GM23338 (cell line): ENCODE measurements around the gene GLP1R. TPM values are rescaled to one million over a fixed set of nuclear protein-coding genes. Genes with fewer than 3 reads are reported as not detected.

Experiments
- ATAC-seq: fragments of 200-7000 bp; cut with Tn5 transposase; 3 replicates; pipeline ENCODE4 v1.9.1; 2020
- DNase-seq: peaks from one replicate; pipeline ENCODE4 v3.0.0-alpha.2; 2015; ENCODE audit warnings: low spot score
- H2AFZ ChIP-seq: fragments of 200-600 bp; sonication (generic); 2 replicates; pipeline ENCODE4 v1.8.0; 2016; ENCODE audit warnings: antibody characterized with exemption, mild to moderate bottlenecking, moderate library complexity
- H3F3A ChIP-seq: fragments of 200-600 bp; sonication (generic); replicated peaks from 2 replicates; pipeline ENCODE4 v1.8.0; 2017; ENCODE audit warnings: antibody characterized with exemption, mixed run types, low read depth
- H3K27ac ChIP-seq: fragments of 200-600 bp; sonication (generic); 2 replicates; pipeline ENCODE4 v1.6.1; 2016; ENCODE audit warnings: low read depth
- H3K27me3 ChIP-seq: fragments of 200-600 bp; sonication (generic); 2 replicates; pipeline ENCODE4 v1.8.0; 2016; ENCODE audit warnings: mild to moderate bottlenecking, mixed run types, moderate library complexity; ENCODE audit not compliant: insufficient read depth
- H3K36me3 ChIP-seq: fragments of 200-600 bp; sonication (generic); 2 replicates; pipeline ENCODE4 v1.8.0; 2016; ENCODE audit warnings: mild to moderate bottlenecking; ENCODE audit not compliant: insufficient read depth
- H3K4me1 ChIP-seq: fragments of 200-600 bp; sonication (generic); 2 replicates; pipeline ENCODE4 v1.8.0; 2016; ENCODE audit warnings: mild to moderate bottlenecking, moderate library complexity; ENCODE audit not compliant: insufficient read depth
- H3K4me2 ChIP-seq: fragments of 200-600 bp; sonication (generic); 2 replicates; pipeline ENCODE4 v1.7.1; 2017; ENCODE audit warnings: mixed run types
- H3K4me3 ChIP-seq: fragments of 200-600 bp; sonication (generic); 2 replicates; pipeline ENCODE4 v1.6.1; 2016; ENCODE audit warnings: mixed run types
- H3K79me2 ChIP-seq: fragments of 200-600 bp; sonication (generic); replicated peaks from 2 replicates; pipeline ENCODE4 v1.8.0; 2017; ENCODE audit warnings: mild to moderate bottlenecking; ENCODE audit not compliant: insufficient read depth
- H3K9me2 ChIP-seq: fragments of 200-600 bp; sonication (generic); 2 replicates; pipeline ENCODE4 v1.8.0; 2017; ENCODE audit not compliant: insufficient read depth
- H4K20me1 ChIP-seq: fragments of 200-600 bp; sonication (generic); replicated peaks from 2 replicates; pipeline ENCODE4 v1.8.0; 2017; ENCODE audit warnings: mild to moderate bottlenecking; ENCODE audit not compliant: insufficient read depth
- H3K27ac Mint-ChIP-seq: 2 replicates; pipeline ENCODE4 v1.8.0; 2020; ENCODE audit warnings: inconsistent platforms, mild to moderate bottlenecking, moderate library complexity, mixed read lengths
- H3K27me3 Mint-ChIP-seq: 3 replicates; pipeline ENCODE4 v1.8.0; 2022; ENCODE audit warnings: low read depth, mild to moderate bottlenecking, moderate library complexity, mixed read lengths, inconsistent platforms; ENCODE audit not compliant: insufficient read depth, poor library complexity
- H3K36me3 Mint-ChIP-seq: 3 replicates; pipeline ENCODE4 v1.8.0; 2021; ENCODE audit warnings: low read depth, mild to moderate bottlenecking, inconsistent platforms, moderate library complexity, mixed read lengths
- H3K4me1 Mint-ChIP-seq: 3 replicates; pipeline ENCODE4 v1.8.0; 2020; ENCODE audit warnings: mild to moderate bottlenecking, inconsistent platforms, mixed read lengths
- H3K4me3 Mint-ChIP-seq: 3 replicates; pipeline ENCODE4 v1.8.0; 2021; ENCODE audit warnings: moderate library complexity, mild to moderate bottlenecking, inconsistent platforms, mixed read lengths
- H3K9me3 Mint-ChIP-seq: 3 replicates; pipeline ENCODE4 v1.8.0; 2020; ENCODE audit warnings: moderate library complexity, mild to moderate bottlenecking, inconsistent platforms, mixed read lengths
- CREB1 ChIP-seq: fragments of 250-450 bp; sonication (Bioruptor Pico); IDR thresholded peaks from 2 replicates; pipeline ENCODE4 v1.5.0; 2020; ENCODE audit warnings: low read depth, mild to moderate bottlenecking, moderate library complexity
- EZH2 ChIP-seq: fragments of 200-600 bp; sonication (generic); IDR thresholded peaks from one replicate; pipeline ENCODE4 v1.8.0; 2017; ENCODE audit warnings: antibody characterized with exemption, mild to moderate bottlenecking, low read depth; ENCODE audit not compliant: unreplicated experiment
- EZH2phosphoT487 ChIP-seq: fragments of 200-600 bp; sonication (generic); IDR thresholded peaks from one replicate; pipeline ENCODE4 v1.8.1; 2018; ENCODE audit warnings: antibody characterized with exemption; ENCODE audit not compliant: unreplicated experiment
- JUNB ChIP-seq: IDR thresholded peaks from one replicate; pipeline ENCODE4 v1.6.1; 2016; ENCODE audit warnings: antibody characterized with exemption; ENCODE audit not compliant: unreplicated experiment
- NANOG ChIP-seq: IDR thresholded peaks from 2 replicates; pipeline ENCODE4 v1.6.1; 2016; ENCODE audit warnings: antibody characterized with exemption, borderline replicate concordance
- POLR2AphosphoS5 ChIP-seq: IDR thresholded peaks from 2 replicates; pipeline ENCODE4 v1.6.1; 2016; ENCODE audit warnings: antibody characterized with exemption, low read depth
- STAT1 ChIP-seq: IDR thresholded peaks from one replicate; pipeline ENCODE4 v1.6.1; 2016; ENCODE audit warnings: antibody characterized with exemption; ENCODE audit not compliant: unreplicated experiment
- ZNF114 ChIP-seq: fragments of 250-450 bp; sonication (Bioruptor Pico); IDR thresholded peaks from 2 replicates; pipeline ENCODE4 v1.5.0; 2020; ENCODE audit warnings: mild to moderate bottlenecking, moderate library complexity
- ZNF331 ChIP-seq: fragments of 250-450 bp; sonication (Bioruptor Pico); IDR thresholded peaks from 2 replicates; pipeline ENCODE4 v1.5.0; 2020; ENCODE audit warnings: low read depth, mild to moderate bottlenecking, moderate library complexity
- polyA plus RNA-seq: library from polyadenylated mRNA; unstranded; fragments of >200 nt; fragmentation: Nextera tagmentation; extraction: Ambion mirVana; gene quantifications from 2 replicates; pipeline ENCODE4 v1.2.1, GENCODE V29; 2016
- total RNA-seq: library from RNA; depleted of rRNA; stranded (reverse); fragments of >200 nt; shearing (Covaris generic); gene quantifications from 2 replicates; pipeline ENCODE4 v1.2.3, GENCODE V29; 2014
- TF ChIP-seq, protein P1 (sequence below): IDR thresholded peaks from one replicate; pipeline ENCODE4 v1.6.1; 2018; ENCODE audit warnings: antibody characterized with exemption; ENCODE audit not compliant: unreplicated experiment
- TF ChIP-seq, protein P2 (sequence below): IDR thresholded peaks from 2 replicates; pipeline ENCODE4 v1.6.1; 2016; ENCODE audit warnings: antibody characterized with exemption
- TF ChIP-seq, protein P3 (sequence below), 2 experiments: fragments of 200-600 bp in 1 of 2; sonication (generic) in 1 of 2; conservative IDR thresholded peaks; 2 replicates each; pipeline versions ENCODE4 v1.5.1 to v1.6.1; 2016 to 2017; ENCODE audit warnings: antibody characterized with exemption in 2 of 2, low read depth in 2 of 2, mild to moderate bottlenecking in 2 of 2, moderate library complexity in 1 of 2

GLP1R gene
- total and polyA plus RNA-seq, 2 experiments from 2014 or later = 0.42 to 3.7 TPM

DNA sequence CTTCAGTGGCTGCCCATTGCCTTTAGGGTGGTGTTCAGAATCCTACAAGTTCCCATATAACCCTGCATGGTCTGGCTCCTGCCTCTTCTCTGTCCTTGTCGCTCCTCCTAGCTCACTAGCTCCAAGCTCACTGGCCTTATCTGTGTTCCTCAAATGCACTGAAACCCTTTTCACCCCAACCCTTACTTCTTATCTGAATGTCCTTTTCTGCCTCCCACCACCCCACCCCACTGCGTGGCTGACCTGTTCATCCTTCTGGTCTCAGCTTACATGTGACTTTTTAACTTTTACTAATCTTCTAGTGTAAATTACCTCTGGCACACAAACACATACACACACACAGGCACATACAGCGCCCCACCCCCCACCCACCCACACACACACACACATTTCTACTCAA lies 41.0 kb upstream of the GLP1R start:
- H3K27me3 Mint-ChIP-seq = no peaks in the 10 kb centered on the region
- H3K27me3 ChIP-seq = no peaks in the 10 kb centered on the region

More for the DNA sequence above, 41.0 kb upstream of the GLP1R start:
- no peak overlapping the region for H3K27ac Mint-ChIP-seq
- Histone ChIP-seq H3K4me3 (no peak overlapping the region), H3K27ac (no peak overlapping the region), H3K4me2 (no peak overlapping the region), H4K20me1 (no peaks in the 10 kb centered on the region), H3K4me1 (no peaks in the 10 kb centered on the region), H3K79me2 (no peaks in the 10 kb centered on the region), H3K36me3 (no peaks in the 10 kb centered on the region), H3F3A (no peaks in the 10 kb centered on the region), H2AFZ (no peak overlapping the region), H3K9me2 (no peaks in the 10 kb centered on the region)
- DNase-seq (no peak), ATAC-seq (no peak)
- H3K36me3 Mint-ChIP-seq = no peaks in the 10 kb centered on the region
- H3K4me3 Mint-ChIP-seq = no peak overlapping the region
- TF ChIP-seq POLR2AphosphoS5 (no peak), JUNB (no peak), EZH2 (no peak), STAT1 (no peak), ZNF331 (CRISPR knock-in tag) (no peak), EZH2phosphoT487 (no peak), CREB1 (CRISPR knock-in tag) (no peak), ZNF114 (CRISPR knock-in tag) (no peak), NANOG (no peak)
- TF ChIP-seq, protein P1, sequence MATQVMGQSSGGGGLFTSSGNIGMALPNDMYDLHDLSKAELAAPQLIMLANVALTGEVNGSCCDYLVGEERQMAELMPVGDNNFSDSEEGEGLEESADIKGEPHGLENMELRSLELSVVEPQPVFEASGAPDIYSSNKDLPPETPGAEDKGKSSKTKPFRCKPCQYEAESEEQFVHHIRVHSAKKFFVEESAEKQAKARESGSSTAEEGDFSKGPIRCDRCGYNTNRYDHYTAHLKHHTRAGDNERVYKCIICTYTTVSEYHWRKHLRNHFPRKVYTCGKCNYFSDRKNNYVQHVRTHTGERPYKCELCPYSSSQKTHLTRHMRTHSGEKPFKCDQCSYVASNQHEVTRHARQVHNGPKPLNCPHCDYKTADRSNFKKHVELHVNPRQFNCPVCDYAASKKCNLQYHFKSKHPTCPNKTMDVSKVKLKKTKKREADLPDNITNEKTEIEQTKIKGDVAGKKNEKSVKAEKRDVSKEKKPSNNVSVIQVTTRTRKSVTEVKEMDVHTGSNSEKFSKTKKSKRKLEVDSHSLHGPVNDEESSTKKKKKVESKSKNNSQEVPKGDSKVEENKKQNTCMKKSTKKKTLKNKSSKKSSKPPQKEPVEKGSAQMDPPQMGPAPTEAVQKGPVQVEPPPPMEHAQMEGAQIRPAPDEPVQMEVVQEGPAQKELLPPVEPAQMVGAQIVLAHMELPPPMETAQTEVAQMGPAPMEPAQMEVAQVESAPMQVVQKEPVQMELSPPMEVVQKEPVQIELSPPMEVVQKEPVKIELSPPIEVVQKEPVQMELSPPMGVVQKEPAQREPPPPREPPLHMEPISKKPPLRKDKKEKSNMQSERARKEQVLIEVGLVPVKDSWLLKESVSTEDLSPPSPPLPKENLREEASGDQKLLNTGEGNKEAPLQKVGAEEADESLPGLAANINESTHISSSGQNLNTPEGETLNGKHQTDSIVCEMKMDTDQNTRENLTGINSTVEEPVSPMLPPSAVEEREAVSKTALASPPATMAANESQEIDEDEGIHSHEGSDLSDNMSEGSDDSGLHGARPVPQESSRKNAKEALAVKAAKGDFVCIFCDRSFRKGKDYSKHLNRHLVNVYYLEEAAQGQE = no peak
- TF ChIP-seq, protein P2, sequence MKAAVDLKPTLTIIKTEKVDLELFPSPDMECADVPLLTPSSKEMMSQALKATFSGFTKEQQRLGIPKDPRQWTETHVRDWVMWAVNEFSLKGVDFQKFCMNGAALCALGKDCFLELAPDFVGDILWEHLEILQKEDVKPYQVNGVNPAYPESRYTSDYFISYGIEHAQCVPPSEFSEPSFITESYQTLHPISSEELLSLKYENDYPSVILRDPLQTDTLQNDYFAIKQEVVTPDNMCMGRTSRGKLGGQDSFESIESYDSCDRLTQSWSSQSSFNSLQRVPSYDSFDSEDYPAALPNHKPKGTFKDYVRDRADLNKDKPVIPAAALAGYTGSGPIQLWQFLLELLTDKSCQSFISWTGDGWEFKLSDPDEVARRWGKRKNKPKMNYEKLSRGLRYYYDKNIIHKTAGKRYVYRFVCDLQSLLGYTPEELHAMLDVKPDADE = no peak
- TF ChIP-seq, protein P3, sequence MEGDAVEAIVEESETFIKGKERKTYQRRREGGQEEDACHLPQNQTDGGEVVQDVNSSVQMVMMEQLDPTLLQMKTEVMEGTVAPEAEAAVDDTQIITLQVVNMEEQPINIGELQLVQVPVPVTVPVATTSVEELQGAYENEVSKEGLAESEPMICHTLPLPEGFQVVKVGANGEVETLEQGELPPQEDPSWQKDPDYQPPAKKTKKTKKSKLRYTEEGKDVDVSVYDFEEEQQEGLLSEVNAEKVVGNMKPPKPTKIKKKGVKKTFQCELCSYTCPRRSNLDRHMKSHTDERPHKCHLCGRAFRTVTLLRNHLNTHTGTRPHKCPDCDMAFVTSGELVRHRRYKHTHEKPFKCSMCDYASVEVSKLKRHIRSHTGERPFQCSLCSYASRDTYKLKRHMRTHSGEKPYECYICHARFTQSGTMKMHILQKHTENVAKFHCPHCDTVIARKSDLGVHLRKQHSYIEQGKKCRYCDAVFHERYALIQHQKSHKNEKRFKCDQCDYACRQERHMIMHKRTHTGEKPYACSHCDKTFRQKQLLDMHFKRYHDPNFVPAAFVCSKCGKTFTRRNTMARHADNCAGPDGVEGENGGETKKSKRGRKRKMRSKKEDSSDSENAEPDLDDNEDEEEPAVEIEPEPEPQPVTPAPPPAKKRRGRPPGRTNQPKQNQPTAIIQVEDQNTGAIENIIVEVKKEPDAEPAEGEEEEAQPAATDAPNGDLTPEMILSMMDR (conservative IDR thresholded peaks at IDR 0.05; ENCODE audit: low read depth in 2 of 2) = no peak
- peaks cover 3% of the 10 kb centered on the region; the same call in 1 of the 3 replicates for H3K4me1 Mint-ChIP-seq
- H3K9me3 Mint-ChIP-seq = no peaks in the 10 kb centered on the region
